Stimulated activated naive CD8-positive, alpha-beta T cell treated with anti-CD3 and anti-CD28 coated beads, Interleukin-15, amount 100 ng/mL, for 72 hours (primary cell): ENCODE results near the gene TBC1D1.
A peak's percentile ranks its signal among the peaks of the same experiment; 100 is the strongest.

Experiments used
- ATAC-seq: fragments of 150-1000 bp; cut with Tn5 transposase; 2 replicates; pipeline ENCODE4 v1.10.0; 2021; ENCODE audit warnings: mild to moderate bottlenecking, moderate library complexity
- DNase-seq, 2 donors: peaks; one replicate each; pipeline ENCODE4 v3.0.0; 2021 to 2022
- H3K27ac Mint-ChIP-seq, 2 donors: one replicate each; pipeline ENCODE4 v1.8.0; 2022; ENCODE audit warnings: mild to moderate bottlenecking in 2 of 2, mixed read lengths in 2 of 2, moderate library complexity in 2 of 2
- H3K27me3 Mint-ChIP-seq: one replicate; pipeline ENCODE4 v1.8.0; 2022; ENCODE audit warnings: mixed read lengths
- H3K4me1 Mint-ChIP-seq: one replicate; pipeline ENCODE4 v1.8.0; 2022; ENCODE audit warnings: mild to moderate bottlenecking, mixed read lengths
- H3K4me3 Mint-ChIP-seq, 2 donors: one replicate each; pipeline ENCODE4 v1.8.0; 2022; ENCODE audit warnings: mild to moderate bottlenecking in 2 of 2, mixed read lengths in 2 of 2, moderate library complexity in 1 of 2
- H3K9me3 Mint-ChIP-seq, 2 donors: one replicate each; pipeline ENCODE4 v1.8.0; 2022; ENCODE audit warnings: mixed read lengths in 2 of 2

TBC1D1 gene

GRCh38 chr4:38154252-38154651 lies 263.4 kb downstream of the TBC1D1 start:
- H3K27me3 Mint-ChIP-seq = peaks cover 13% of the 10 kb centered on the region
- no peak overlapping the region for H3K27ac Mint-ChIP-seq
- H3K9me3 Mint-ChIP-seq = peaks cover 0 to 5% of the 10 kb centered on the region in 2 donors
- DNase-seq (no peak), ATAC-seq (no peak)
- peak overlapping the region in 1 of 2 donors; percentile 42 for H3K4me3 Mint-ChIP-seq
- peaks cover 45% of the 10 kb centered on the region for H3K4me1 Mint-ChIP-seq

DNA sequence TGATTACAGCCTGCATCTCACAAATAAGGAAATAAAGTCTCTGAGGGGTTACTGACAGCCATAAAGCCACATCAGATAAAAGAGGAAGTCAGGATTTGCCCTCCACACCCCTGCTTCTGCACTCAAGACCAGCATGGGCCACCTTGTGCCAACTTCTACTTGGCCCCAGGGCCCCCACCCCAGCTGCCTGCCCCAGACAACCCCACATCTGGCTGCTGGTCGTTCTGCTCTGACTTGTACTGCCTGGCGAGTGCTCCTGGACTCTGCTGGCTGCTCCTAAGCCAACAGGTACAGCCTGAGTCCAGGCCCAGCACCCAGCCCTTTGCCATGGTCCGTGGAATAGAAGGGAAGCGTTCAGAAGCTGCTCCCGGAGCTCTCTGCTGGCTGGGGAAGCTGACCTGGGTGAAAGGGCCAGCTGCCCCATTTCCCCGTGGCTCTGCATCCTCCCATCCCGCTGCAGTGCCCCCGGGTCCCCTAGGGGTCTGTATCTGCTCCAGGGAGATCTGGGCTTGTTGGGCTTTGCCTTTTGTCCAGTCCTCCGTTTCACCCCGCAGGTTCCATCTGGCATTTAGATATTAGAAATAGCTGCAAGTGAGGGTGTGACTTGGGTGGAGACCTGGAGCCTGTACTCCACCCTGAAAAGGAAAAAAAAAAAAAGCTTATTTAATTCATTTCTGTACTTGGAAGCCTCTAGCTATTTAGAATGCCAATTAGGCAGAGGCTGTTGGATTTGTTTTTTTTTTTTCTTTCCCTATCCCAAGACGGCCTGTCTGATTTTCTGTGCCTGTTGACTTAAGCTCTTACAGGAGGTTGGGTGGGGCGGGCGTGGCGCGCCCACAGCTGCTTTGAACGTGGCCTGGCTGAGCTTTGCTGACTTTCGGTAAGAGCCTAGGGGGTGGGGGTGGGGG lies 264.1 kb downstream of the TBC1D1 start:
- H3K4me1 Mint-ChIP-seq = peaks cover 51% of the 10 kb centered on the region

GRCh38 chr4:38155589-38156294 lies 264.9 kb downstream of the TBC1D1 start:
- Mint-ChIP-seq H3K4me3 (peak overlapping the region in 1 of 2 donors; percentile 20), H3K27ac (no peak overlapping the region), H3K9me3 (peaks cover 0 to 5% of the 10 kb centered on the region in 2 donors), H3K4me1 (peaks cover 58% of the 10 kb centered on the region), H3K27me3 (peaks cover 6% of the 10 kb centered on the region)
- ATAC-seq (no peak), DNase-seq (no peak)

More for the DNA sequence above, 264.1 kb downstream of the TBC1D1 start:
- DNase-seq (no peak), ATAC-seq (no peak)
- H3K27ac Mint-ChIP-seq = no peak overlapping the region
- peaks cover 6% of the 10 kb centered on the region for H3K27me3 Mint-ChIP-seq
- H3K9me3 Mint-ChIP-seq = peaks cover 0 to 5% of the 10 kb centered on the region in 2 donors
- peak overlapping the region in 1 of 2 donors; percentile 42 for H3K4me3 Mint-ChIP-seq

GRCh38 chr4:38157592-38157991 lies 266.7 kb downstream of the TBC1D1 start:
- Mint-ChIP-seq H3K4me3 (no peak overlapping the region), H3K27ac (no peak overlapping the region), H3K4me1 (peaks cover 73% of the 10 kb centered on the region), H3K9me3 (peaks cover 0 to 5% of the 10 kb centered on the region in 2 donors), H3K27me3 (peaks cover 6% of the 10 kb centered on the region)
- ATAC-seq (no peak), DNase-seq (no peak)

- DNase-seq (peak; percentile 57 to 69), ATAC-seq (peak; percentile 92)
- Mint-ChIP-seq H3K4me3 (peak overlapping the region; percentile 14 to 17), H3K9me3 (peaks cover 13 to 18% of the 10 kb centered on the region in 2 donors), H3K27ac (peak overlapping the region; percentile 92 to 94), H3K27me3 (no peaks in the 10 kb centered on the region), H3K4me1 (peaks cover 76% of the 10 kb centered on the region)
Observed at GRCh38 chr4:38160487-38161207, 269.8 kb downstream of the TBC1D1 start.

DNA sequence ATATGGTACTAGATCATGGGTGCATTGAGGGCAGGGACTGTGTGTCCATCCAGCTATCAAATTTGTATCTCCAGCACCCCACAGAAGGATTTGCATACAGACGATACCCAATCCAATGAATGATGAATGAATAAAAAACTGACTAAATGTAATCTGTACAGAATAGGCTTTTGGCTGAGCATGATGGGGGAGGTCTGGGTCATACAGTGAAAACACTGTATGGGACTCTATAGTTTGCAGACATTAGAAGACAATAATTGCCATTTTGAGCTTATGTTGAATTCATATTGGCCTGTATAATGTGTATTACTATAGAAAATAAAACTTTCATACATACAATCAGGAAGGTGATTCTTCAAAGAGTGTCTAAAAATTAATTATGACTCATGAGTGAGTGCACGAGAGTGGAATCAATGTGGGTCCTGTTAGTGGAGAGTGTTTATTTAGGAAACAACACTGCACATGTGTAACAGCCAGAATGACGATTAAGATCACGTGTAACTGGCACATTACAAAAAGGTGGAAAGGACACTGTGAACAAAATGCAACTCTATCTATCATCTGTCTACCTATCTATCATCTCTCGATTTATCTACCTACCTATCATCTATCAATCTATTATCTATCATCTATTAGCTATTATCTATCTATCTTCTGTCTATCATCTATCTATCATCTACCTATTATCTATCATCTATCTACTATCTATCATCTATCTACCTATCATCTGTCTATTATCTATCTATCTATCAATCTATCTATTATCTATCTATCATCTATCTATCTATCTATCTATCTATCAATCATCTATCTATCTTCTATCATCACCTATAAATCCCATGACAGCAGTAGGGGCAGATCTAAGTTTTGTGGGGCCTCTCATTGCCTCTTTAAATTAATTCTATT lies 270.6 kb downstream of the TBC1D1 start:
- Mint-ChIP-seq H3K27me3 (no peaks in the 10 kb centered on the region), H3K27ac (peak overlapping the region; percentile 92 to 94), H3K9me3 (peaks cover 19 to 20% of the 10 kb centered on the region in 2 donors), H3K4me1 (peaks cover 76% of the 10 kb centered on the region), H3K4me3 (peak overlapping the region in 1 of 2 donors; percentile 14)
- DNase-seq (no peak), ATAC-seq (no peak)

DNA sequence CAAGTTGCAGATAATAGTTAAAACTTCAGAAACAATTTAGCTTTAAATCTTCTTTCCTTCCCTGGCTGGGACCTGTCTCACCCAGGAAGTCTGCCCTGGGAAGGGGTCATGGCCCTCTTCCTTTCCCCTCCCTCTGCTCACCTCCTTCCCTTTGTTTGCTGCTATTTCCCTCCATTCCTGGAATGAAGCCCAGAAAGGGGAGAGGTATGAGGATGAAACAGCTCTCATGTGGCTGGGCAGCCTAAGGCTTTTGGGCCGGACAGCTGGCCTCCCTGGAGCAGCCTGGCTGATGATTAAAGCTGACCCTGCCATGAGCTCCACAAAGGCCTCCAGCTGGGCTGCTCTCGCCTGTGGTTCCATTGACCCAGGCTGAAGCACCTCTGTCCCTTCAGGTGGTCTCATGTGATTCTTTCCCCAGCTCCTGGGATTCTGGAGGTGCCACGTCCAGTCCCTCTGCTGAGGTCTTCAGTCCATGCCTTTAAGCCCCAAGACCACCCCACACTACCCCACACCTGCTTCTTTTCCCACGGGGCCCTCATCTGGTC lies 271.4 kb downstream of the TBC1D1 start:
- Mint-ChIP-seq H3K4me1 (peaks cover 82% of the 10 kb centered on the region), H3K27ac (peak overlapping the region; percentile 38 to 98), H3K27me3 (no peaks in the 10 kb centered on the region), H3K9me3 (peaks cover 19 to 20% of the 10 kb centered on the region in 2 donors), H3K4me3 (no peak overlapping the region)
- no peak for DNase-seq
- ATAC-seq = no peak

DNA sequence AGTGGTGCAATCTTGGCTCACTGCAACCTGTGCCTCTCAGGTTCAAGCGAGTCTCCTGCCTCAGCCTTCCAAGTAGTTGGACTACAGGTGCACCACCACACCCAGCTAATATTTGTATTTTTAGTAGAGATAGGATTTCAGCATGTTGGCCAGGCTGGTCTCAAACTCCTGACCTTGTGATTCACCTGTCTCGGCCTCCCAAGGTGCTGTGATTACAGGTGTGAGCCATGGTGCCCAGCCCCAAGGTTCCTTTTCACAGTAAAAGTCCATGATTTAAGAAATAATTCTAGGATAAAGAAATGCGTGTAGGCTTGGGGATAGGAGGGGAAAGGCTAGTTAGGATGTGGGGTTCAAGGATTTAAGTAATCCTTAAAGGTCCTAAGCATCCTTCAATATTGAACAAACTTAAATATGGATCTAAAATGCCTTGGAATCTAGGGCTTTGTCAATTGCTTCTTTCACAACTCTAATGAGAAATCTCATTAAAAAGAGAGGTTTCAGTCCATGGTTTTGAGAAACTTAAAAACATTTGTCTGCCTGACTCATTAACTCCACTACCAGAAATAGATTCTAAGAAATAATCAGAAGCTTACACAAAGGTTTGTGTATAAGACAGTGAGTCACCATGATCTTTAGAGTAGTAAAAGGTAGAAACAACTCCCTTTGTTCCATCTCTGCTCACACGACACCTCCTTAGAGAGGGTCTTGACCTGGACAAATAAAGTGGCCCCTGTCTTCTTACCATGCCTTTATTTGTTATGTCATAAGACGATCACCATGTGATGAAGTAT lies 272.5 kb downstream of the TBC1D1 start:
- peaks cover 79% of the 10 kb centered on the region for H3K4me1 Mint-ChIP-seq
- peak overlapping the region; percentile 89 to 98 for H3K27ac Mint-ChIP-seq
- ATAC-seq (peak; percentile 74), DNase-seq (peak in 1 of 2 donors; percentile 24)
- no peaks in the 10 kb centered on the region for H3K27me3 Mint-ChIP-seq
- peak overlapping the region in 1 of 2 donors; percentile 36 for H3K4me3 Mint-ChIP-seq
- peaks cover 16 to 20% of the 10 kb centered on the region in 2 donors for H3K9me3 Mint-ChIP-seq

DNA sequence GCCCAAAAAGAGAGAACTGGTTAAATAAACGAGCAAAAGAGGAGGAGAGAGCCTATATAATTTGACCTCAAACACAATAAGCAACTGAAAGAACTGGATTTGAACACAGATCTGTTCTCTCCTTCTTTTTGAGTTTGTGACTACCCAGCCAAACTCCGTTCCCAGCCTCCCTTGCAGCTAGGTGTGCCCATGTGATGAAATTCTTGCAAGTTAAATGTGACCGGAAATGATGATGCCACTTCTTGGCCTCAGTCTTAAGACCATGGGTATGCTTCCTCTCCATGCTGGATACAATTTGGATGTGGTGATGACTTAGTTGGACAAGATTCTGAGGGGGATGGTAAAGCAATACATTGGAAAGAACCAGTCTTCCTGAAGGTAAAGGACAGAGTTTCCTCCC lies 273.5 kb downstream of the TBC1D1 start:
- Mint-ChIP-seq H3K4me1 (peaks cover 72% of the 10 kb centered on the region), H3K27me3 (no peaks in the 10 kb centered on the region), H3K9me3 (peaks cover 14 to 20% of the 10 kb centered on the region in 2 donors), H3K4me3 (no peak overlapping the region), H3K27ac (peak overlapping the region; percentile 44 to 98)
- DNase-seq = no peak
- ATAC-seq = no peak

GRCh38 chr4:38166082-38166481 lies 275.2 kb downstream of the TBC1D1 start:
- Mint-ChIP-seq H3K9me3 (peaks cover 14 to 20% of the 10 kb centered on the region in 2 donors), H3K27ac (no peak overlapping the region), H3K4me1 (peaks cover 56% of the 10 kb centered on the region), H3K4me3 (no peak overlapping the region), H3K27me3 (no peaks in the 10 kb centered on the region)
- DNase-seq (no peak), ATAC-seq (no peak)

GRCh38 chr4:38166768-38167167 lies 275.9 kb downstream of the TBC1D1 start:
- no peak for ATAC-seq
- no peak for DNase-seq
- Mint-ChIP-seq H3K4me1 (peaks cover 51% of the 10 kb centered on the region), H3K27me3 (no peaks in the 10 kb centered on the region), H3K4me3 (no peak overlapping the region), H3K9me3 (peaks cover 14 to 20% of the 10 kb centered on the region in 2 donors), H3K27ac (no peak overlapping the region)

- Mint-ChIP-seq H3K9me3 (peaks cover 14 to 20% of the 10 kb centered on the region in 2 donors), H3K27me3 (no peaks in the 10 kb centered on the region), H3K4me3 (no peak overlapping the region), H3K4me1 (peaks cover 41% of the 10 kb centered on the region), H3K27ac (no peak overlapping the region)
- DNase-seq (no peak), ATAC-seq (no peak)
Observed at GRCh38 chr4:38167973-38168372, 277.1 kb downstream of the TBC1D1 start.

- ATAC-seq (no peak), DNase-seq (no peak)
- H3K4me1 Mint-ChIP-seq = peaks cover 38% of the 10 kb centered on the region
- H3K4me3 Mint-ChIP-seq = no peak overlapping the region
- no peak overlapping the region for H3K27ac Mint-ChIP-seq
- H3K27me3 Mint-ChIP-seq = no peaks in the 10 kb centered on the region
- H3K9me3 Mint-ChIP-seq = peaks cover 7 to 13% of the 10 kb centered on the region in 2 donors
Observed at GRCh38 chr4:38169524-38169923, 278.6 kb downstream of the TBC1D1 start.
